ENCODE results near the gene TSHR.

TSHR gene

DNA sequence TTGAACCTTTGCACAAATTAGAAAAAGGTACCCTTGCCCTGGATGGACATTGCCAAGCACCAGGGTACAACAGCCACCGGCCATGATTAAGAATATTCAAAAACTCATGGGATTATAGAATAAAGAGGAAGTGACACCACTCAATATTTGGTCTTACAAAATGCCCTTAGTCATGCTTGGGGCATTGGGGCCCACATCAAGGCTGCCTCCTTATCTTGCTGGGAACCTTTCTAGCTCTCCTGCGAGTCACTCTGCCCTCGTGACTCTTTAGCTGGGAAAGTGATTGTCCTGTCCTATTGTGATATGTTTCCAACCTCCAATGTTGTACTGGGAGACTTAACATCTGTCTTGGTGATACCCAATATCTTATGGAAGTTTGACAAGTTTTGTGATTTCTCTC is 207.5 kb downstream of the TSHR start:
- TF ChIP-seq, protein P1, sequence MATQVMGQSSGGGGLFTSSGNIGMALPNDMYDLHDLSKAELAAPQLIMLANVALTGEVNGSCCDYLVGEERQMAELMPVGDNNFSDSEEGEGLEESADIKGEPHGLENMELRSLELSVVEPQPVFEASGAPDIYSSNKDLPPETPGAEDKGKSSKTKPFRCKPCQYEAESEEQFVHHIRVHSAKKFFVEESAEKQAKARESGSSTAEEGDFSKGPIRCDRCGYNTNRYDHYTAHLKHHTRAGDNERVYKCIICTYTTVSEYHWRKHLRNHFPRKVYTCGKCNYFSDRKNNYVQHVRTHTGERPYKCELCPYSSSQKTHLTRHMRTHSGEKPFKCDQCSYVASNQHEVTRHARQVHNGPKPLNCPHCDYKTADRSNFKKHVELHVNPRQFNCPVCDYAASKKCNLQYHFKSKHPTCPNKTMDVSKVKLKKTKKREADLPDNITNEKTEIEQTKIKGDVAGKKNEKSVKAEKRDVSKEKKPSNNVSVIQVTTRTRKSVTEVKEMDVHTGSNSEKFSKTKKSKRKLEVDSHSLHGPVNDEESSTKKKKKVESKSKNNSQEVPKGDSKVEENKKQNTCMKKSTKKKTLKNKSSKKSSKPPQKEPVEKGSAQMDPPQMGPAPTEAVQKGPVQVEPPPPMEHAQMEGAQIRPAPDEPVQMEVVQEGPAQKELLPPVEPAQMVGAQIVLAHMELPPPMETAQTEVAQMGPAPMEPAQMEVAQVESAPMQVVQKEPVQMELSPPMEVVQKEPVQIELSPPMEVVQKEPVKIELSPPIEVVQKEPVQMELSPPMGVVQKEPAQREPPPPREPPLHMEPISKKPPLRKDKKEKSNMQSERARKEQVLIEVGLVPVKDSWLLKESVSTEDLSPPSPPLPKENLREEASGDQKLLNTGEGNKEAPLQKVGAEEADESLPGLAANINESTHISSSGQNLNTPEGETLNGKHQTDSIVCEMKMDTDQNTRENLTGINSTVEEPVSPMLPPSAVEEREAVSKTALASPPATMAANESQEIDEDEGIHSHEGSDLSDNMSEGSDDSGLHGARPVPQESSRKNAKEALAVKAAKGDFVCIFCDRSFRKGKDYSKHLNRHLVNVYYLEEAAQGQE (IDR thresholded peaks at IDR 0.05; ENCODE audit: insufficient read depth in 1 of 2, low read depth in 2 of 2, low read length in 2 of 2): no peak
- TF ChIP-seq TAF1 (IDR thresholded peaks at IDR 0.05; ENCODE audit: borderline replicate concordance, insufficient read depth, low read length) (no peak), POLR2AphosphoS5 (IDR thresholded peaks at IDR 0.05; ENCODE audit: low read depth, low read length) (no peak), FOXP2 (optimal IDR thresholded peaks at IDR 0.05; ENCODE audit: borderline replicate concordance, extremely low read depth, extremely low read length, insufficient read depth) (no peak), SIN3A (IDR thresholded peaks at IDR 0.05; ENCODE audit: borderline replicate concordance, insufficient read depth, low read length) (no peak)

DNA sequence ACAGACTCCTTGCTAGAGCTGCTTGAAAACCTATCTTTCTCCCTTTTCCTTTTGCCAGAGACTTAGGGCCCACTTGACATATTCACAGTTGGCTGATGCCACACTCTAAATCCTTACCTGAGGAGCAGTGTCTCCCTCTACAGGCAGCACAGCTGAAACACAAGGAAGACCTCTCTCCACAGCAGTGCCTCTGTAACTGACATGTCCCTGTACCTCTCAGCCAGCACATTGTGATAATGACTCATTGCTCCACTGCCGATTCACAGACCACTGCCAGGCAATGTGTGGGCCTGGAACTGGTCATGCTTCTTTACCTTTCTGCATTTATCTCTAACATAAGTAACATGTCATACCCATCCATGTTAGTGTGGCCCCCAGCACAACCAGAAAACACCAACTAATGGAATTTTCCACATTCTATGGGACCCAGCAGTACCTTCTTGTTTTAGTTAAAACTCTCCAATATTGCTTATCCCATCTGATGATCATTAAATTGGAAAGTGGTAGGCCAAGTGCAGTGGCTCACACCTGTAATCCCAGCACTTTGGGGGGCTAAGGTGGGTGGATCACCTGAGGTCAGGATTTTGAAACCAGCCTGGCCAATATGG is 208.8 kb downstream of the TSHR start:
- TF ChIP-seq, protein P1 (IDR thresholded peaks at IDR 0.05; ENCODE audit: insufficient read depth in 1 of 2, low read depth in 2 of 2, low read length in 2 of 2): no peak
- no peak for TF ChIP-seq FOXP2 (optimal IDR thresholded peaks at IDR 0.05; ENCODE audit: borderline replicate concordance, extremely low read depth, extremely low read length, insufficient read depth)
- TF ChIP-seq TAF1 (IDR thresholded peaks at IDR 0.05; ENCODE audit: borderline replicate concordance, insufficient read depth, low read length): no peak
- TF ChIP-seq POLR2AphosphoS5 (IDR thresholded peaks at IDR 0.05; ENCODE audit: low read depth, low read length): no peak
- no peak for TF ChIP-seq SIN3A (IDR thresholded peaks at IDR 0.05; ENCODE audit: borderline replicate concordance, insufficient read depth, low read length)

DNA sequence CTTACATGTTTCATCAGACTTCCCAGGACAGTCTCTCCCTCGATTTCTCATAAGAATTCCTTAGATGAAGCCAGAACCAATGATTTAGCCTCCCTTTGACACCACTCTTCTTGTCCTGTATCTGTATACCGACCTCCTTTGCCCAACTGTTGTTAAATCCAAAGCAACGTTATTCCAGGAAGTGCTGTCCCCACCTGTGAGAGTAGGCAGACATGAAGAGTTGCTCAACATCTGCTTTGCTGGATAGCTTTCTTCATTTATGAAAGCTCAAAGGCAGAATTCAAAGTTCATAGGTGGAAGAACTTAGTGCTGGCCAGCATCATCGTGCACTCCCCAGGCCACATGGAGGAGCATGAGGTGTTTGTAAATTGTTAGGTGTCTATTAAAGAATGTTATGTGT is 209.8 kb downstream of the TSHR start:
- TF ChIP-seq SIN3A (IDR thresholded peaks at IDR 0.05; ENCODE audit: borderline replicate concordance, insufficient read depth, low read length) (no peak), TAF1 (IDR thresholded peaks at IDR 0.05; ENCODE audit: borderline replicate concordance, insufficient read depth, low read length) (no peak)
- TF ChIP-seq, protein P1 (IDR thresholded peaks at IDR 0.05; ENCODE audit: insufficient read depth in 1 of 2, low read depth in 2 of 2, low read length in 2 of 2): no peak

DNA sequence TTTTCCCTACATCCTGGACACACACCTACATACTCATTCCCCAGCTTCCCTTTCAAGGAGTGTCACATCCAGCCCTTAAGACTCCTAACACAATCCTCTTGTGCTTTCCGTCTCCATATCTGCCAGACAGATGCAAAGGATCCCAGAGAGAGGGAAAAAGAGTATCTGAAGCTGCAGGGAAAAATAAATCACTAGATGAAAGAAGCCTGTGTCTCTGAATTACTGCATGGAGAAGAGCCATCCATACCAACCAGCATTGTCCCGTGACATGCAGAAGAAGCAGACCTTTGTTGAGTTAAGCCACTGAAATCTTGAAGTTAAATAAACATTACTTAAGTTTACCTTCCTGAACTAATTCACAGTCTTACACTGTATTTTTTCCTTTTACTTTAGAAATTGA is 210.7 kb downstream of the TSHR start:
- no peak for TF ChIP-seq SIN3A (IDR thresholded peaks at IDR 0.05; ENCODE audit: borderline replicate concordance, insufficient read depth, low read length)
- TF ChIP-seq TAF1 (IDR thresholded peaks at IDR 0.05; ENCODE audit: borderline replicate concordance, insufficient read depth, low read length): no peak
- TF ChIP-seq FOXP2 (optimal IDR thresholded peaks at IDR 0.05; ENCODE audit: borderline replicate concordance, extremely low read depth, extremely low read length, insufficient read depth): no peak
- TF ChIP-seq, protein P1 (IDR thresholded peaks at IDR 0.05; ENCODE audit: insufficient read depth in 1 of 2, low read depth in 2 of 2, low read length in 2 of 2): no peak
- TF ChIP-seq POLR2AphosphoS5 (IDR thresholded peaks at IDR 0.05; ENCODE audit: low read depth, low read length): no peak

DNA sequence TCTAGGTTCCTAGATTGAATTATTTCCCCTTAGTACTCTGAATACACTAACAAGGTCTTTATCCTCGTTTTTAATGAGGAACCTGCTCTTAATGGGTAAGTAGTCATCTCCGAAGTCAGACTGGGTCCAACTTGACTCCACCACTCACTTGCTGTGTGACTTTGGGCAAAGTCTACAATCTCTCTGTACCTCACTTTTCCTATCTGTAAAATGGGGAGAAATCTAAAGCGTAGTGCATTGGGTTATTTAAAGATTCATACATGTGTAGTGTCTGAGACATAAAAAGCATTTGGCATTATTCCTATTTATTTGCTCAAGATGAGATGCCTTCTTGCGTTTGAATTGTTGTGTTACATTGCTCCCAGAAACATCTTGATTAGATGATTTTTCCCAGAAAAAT is 213.8 kb downstream of the TSHR start:
- TF ChIP-seq SIN3A (IDR thresholded peaks at IDR 0.05; ENCODE audit: borderline replicate concordance, insufficient read depth, low read length): no peak
